ENCODE results near the gene TMCO4. TPM values are rescaled to one million over a fixed set of nuclear protein-coding genes. Genes with fewer than 3 reads are reported as not detected.
"Not testable (repeated sequence)": the region's sequence is repeated elsewhere in the genome, so short reads cannot be mapped to it uniquely, and the experiment has no call there.

The TMCO4 gene
- 7.0 TPM for polyA plus RNA-seq (2013, experiment 1 of 2; ENCODE audit: insufficient read length)
- 6.7 TPM for polyA plus RNA-seq (2013, experiment 2 of 2; ENCODE audit: insufficient read length)

DNA sequence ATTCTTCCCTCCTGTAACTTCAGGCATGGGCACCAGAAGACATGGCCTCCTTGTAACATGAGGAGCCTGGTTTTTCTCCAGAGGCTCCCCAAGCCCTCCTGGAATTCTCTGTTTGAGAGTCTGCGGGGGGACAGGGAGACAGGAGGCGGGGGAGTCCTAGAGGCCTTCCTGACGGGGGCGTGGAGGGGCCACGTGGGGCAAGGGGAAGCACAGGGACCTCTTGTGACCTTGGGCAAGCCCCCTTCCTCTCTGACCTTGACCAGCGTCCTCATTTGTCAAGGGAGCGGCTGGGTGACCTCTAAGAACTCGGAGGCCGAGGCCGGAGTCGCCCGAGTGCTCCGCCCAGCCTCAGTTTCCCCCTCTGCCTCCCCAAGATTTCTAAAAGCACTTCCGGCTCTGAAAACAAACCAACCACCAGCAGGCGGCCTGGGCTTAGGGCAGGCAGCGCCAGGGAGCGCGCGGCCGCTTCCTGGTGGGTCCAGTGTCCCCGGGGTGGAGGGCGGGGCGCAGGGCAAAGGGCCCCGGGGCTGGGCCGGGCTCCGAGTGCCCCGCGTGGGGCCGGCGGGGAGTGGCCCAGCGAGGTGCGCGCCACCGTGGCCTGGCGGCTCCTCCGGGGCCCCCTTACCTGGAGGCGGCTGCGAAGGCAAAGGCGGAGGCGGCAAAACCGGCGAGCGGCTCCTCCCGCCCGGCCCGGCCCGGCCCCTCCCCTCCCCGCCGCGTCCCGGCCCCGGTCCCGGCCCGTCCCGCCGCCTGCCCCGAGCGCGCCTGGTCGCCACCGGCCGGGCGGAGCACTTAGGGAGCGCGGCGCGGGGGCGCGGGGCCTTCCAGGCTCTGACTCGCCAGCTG, at the start of gene TMCO4:
Gene TMCO4 (minus strand): TSS at position 687 of the 846 bp plus-strand sequence. CDS start 19,158 bp downstream, outside the sequence.
- DNase-seq, result peak; percentile 52

GRCh38 chr1:19849307-19849706, 49.6 kb upstream of the TMCO4 start:
- not testable (repeated sequence) for DNase-seq

DNA sequence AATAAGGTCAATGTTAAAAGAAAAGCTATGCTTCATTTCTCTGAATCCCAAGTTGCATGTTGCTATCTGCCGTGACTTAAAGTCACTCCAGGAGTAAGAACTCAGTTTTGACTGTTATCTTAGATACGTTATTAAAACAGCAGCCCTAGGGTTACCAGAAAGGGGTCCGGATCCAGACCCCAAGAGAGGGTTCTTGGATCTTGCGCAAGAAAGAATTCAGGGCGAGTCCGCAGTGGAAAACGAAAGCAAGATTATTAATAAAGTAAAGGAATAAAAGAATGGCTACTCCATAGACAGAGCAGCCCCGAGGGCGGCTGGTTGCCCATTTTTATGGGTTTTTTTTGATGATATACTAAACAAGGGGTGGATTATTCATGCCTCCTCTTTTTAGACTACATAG, 47.6 kb upstream of the TMCO4 start:
- DNase-seq, result not testable (repeated sequence)

DNA sequence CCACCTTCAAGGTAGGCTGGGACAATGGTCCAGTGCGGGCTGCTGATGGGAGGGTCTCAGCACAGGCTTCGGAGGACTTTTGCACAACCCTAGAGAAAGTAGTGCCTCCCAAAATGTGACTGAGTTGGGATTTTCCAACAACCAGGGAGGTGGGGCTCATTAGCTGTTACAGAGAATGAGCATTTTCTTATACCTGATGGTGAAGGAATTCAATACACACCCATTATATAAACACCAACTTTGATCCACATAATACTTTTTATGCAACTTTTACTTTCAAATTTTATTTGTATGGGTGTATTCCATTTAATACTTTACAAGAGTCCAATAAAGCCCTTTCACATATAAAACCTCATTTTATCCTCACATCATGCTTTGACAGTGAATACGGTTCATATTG, 46.6 kb upstream of the TMCO4 start:
- no peak for DNase-seq

DNA sequence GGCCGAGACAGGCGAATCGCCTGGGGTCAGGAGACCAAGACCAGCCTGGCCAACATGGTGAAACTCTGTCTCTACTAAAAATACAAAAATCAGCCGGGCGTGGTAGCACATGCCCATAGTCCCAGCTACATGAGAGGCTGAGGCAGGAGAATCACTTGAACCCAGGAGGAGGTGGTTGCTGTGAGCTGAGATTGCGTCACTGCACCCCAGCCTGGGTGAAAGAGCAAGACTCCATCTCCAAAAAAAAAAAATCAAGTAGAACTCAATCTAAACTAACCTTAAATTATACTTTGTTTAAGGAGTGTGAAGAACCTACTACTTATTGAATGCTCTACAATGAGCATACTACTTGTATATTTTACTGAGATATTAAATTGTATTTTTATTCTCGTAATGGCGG, 45.8 kb upstream of the TMCO4 start:
- no peak for DNase-seq

GRCh38 chr1:19844731-19845495, 45.2 kb upstream of the TMCO4 start:
- DNase-seq, result no peak

DNA sequence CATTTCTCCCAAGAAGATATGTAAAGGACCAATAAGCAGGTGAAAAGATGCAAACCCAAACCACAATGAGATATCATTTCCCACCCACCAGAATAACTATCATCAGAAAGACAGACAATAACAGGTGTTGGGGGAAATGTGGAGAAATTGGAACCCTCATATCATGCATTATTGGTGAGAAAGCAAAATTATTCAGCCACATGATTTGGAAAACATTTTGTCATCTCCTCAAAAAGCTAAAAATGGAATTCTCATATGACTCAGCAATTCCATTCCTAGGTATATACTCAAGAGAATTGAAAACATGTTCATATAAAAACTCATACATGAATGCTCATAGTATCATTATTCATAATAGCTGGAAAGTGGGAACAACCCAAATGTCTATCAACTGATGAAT, 40.5 kb upstream of the TMCO4 start:
- no peak for DNase-seq

DNA sequence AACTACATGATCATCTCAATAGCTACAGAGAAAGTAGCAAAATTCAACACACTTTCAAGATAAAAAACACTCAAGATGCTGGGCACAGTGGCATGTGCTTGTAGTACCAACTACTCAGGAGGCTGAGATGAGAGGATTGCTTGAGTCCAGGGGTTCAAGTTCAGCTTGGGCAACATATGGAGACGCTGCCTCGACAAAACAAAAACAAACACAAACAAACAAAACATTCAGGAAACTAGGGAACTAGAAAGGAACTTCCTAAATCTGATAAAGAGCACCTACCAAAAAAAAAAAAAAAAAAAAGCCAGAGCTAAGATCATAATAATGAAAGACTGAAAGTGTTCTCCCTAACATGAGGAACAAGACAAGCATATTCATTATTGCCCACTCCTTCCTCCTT, 38.1 kb upstream of the TMCO4 start:
- DNase-seq, result no peak

DNA sequence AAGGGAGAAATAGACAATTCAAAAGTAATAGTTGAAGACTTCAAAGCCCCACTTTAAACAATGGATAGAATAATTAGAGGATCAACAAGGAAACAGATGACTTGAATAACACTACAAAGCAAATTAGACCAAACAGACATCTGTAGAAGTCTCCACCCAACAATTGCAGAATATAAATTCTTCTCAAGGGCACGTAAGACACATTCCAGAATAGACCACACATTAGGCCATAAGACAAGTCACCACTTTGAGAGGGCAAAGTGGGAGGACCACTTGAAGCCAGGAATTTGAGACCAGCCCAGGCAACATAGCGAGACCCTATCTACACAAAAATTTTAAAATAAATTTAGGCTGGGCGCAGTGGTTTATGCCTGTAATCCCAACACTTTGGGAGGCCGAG, 35.9 kb upstream of the TMCO4 start:
- DNase-seq, result no peak

- no peak for DNase-seq
These were observed 31.7 kb upstream of the TMCO4 start for GRCh38 chr1:19831441-19831840.

GRCh38 chr1:19828546-19828945, 28.8 kb upstream of the TMCO4 start:
- DNase-seq, result no peak

DNA sequence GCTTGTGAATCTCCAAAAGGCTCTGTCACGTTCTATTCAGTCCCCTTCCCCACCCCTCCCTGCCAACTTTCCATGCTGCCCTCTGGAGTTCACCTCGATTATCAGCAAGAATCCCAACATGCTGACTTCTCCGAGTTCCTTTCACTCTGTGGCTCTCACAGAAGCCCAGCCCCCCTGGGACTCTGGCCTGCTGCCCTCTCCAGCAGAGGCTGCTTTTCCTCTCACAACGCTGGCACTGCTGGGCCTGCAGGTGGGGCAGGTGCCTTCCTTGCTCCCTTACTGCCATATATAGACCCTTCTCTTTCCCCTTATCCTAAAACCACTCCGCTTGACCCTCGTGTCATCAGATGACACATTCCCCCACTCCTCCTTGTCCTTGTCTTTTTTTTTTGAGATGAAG, 25.6 kb upstream of the TMCO4 start:
- DNase-seq, result no peak

GRCh38 chr1:19824541-19824940, 24.8 kb upstream of the TMCO4 start:
- peak; percentile 12 for DNase-seq

DNA sequence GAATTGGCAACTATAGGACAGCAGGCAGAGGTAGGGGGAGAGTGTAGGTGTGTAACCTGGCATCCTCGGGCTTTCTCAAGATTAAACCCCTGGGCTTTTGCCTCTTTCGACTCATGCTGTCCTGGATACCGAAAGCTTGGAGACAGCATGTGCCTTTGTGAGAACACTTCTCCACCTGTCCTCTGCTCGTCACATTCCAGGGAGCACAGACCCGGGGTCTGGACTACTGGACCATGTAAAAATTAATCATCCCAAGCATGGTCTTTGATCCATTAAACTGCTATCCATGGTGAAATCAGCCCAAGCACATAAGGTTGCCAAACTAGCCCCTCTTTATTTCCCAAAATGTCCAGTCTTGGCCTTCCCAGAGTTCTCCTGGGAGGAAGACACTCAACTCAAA, 24.3 kb upstream of the TMCO4 start:
- no peak for DNase-seq

GRCh38 chr1:19819701-19820100, 20.0 kb upstream of the TMCO4 start:
- DNase-seq, result no peak

DNA sequence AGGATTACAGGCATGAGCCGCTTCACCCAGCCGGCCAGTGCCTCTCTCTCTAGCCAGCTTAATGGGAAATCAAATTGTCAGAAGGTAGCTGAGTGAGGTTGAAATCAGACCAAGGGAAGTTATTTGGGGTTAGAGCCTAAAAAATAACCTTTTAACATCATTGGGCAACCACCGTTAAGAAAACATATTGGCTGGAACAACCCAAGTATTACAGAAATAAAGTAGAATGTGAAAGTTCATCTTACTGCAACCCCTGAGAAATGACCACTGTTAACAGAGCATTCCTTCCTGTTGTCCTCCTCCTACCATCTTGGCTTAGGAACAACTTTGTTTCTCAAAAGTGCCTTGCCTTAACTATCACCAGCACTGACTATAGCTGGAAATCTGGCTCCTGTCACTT, 18.6 kb upstream of the TMCO4 start:
- DNase-seq, result no peak

- no peak for DNase-seq
These were observed 17.4 kb upstream of the TMCO4 start for GRCh38 chr1:19817160-19817559.

DNA sequence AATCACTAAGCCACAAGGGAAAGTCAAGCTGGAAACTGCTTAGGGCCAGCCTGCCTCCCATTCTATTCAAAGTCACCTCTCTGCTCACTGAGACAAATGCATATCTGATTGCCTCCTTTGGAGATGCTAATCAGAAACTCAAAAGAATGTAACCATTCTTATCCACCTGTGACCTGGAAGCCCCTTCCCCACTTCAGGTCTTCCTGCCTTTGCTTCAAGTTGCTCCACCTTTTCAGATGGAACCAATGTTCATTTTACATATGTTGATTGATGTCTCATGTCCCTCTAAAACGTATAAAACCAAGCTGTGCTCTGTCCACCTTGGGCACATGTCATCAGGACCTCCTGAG, 17.0 kb upstream of the TMCO4 start:
- DNase-seq, result not testable (repeated sequence)

DNA sequence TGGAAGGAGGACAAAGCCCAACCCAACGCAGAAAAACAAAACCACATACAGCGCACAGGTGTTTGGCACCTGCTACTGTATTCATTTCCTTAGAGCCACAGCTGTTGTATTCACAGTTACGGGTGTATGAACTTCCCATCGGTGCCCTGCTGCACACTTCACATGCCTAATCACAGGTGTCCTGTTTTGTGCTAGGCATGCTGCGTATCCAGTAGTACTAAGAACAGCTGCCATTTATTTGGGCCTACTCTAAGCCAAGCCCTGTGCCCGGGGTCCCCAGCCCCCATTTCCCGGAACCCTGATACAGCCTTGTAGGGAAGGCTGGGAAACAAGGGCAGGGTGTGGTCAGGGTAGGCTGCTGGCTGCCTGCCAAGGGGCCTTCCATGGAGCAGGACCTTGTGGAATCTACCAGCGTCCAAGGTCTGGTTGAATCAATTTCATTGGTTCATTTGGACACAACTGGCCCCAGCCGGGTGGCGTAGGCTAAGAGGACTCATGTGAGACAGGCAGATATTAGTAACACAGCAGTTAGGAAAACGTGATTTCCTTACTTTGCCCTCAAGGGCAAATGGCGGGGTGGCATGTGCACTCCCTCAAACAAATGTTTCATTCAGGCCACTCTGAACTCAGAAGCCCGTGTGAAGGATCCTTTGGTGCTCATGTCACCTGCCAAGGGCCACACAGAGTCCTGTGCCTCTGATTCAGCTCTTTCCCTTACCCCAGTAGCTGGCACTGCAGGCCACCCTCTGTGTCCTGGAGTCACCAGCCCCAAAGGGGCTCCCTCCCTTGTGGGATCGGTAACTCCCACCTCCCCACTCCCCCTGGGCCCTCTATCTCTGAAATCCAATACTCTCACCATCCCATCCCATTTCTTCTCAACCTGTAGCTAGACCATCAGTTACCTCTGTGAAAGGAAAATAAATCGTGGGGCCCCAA, 16.4 kb upstream of the TMCO4 start:
- DNase-seq, result no peak

DNA sequence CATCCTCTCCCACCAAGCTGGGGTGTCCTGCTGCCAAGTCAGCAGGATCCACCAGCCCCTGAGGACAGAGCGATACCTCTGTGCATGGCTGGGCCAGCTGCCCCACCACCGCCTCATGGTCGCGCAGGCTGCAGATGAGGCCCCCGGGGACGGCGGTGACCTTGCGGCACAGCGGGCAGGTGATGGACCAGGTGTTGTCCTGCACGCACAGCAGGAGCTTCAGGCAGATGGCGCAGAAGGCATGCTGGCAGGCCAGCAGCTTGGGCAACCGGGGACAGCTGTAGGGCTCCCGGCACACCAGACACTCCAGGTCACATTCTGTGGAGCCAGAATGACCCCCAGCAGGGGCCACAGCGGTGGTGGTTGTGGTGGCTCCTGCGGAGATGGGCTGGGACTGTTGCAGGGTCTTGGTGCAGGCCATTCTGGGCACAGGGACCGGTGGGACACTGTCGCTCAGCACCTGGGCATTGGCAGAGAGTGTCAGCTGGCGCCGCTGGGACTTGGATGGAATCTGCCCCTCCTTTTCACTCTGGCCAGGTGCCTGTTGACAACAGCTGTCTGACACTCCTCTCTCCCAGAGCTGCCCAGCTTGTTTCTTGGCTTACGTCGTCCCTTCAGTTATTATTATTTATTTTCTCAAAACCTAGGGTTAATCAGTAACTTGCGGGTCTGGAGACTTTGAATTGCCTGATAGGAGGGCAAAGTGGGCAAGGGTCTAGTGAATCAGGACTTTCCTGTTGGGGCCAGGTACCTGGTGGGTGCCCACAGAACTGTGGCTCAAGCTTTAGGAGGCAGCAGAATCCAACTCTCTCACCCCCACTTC, 15.2 kb upstream of the TMCO4 start, which contains the start of gene RNF186:
Gene RNF186 (minus strand): TSS at position 603 of the 823 bp plus-strand sequence. CDS start 182 bp downstream, at position 421.
- no peak for DNase-seq

DNA sequence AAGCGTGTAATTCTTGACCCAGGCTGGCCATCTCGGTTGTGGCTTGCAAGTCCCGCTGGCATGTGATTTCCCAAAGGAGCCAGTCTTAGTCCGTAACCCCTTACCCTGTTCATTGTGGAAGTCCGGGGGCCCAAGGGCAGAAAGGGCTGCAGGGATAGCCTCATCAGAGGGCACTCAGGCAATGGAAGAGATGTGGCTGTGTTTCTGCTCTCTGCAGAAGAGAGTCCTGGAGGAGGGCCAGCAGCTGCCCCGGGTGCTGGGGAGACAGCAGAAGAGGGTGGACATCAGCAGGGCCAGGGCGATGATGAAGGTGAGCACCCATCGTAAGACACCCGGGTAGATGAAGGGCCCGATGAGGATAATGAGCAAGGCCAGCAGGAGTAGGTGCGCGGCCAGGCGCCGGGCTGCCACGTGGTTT, 14.5 kb upstream of the TMCO4 start:
- no peak for DNase-seq

- no peak for DNase-seq
These were observed 13.9 kb upstream of the TMCO4 start for GRCh38 chr1:19813643-19813960.

All from fibroblast of skin of abdomen (primary cell).